K562 (cell line): ENCODE results near the gene PTPRM. TPM values are rescaled to one million over a fixed set of nuclear protein-coding genes. Genes with fewer than 3 reads are reported as not detected.

Experiments used
- ATAC-seq: fragments of 200-7000 bp; cut with Tn5 transposase; 3 replicates; pipeline ENCODE4 v1.9.1; 2020; ENCODE audit warnings: moderate library complexity
- BruUV-seq: library from RNA; stranded (reverse); fragments of 400-500 nt; replicated peaks from 2 replicates; lab custom pipeline; 2021; lab: Mats Ljungman, UMichigan
- CTCF ChIA-PET: fragments of 300-600 bp; formaldehyde crosslinking; extraction: SDS; loops from one replicate; lab custom pipeline; 2021; ENCODE audit warnings: low intra/inter-chr PET ratio; lab: Yijun Ruan, JAX
- POLR2A ChIA-PET: fragments of 300-600, 350-650 bp; sonication (Branson Sonifier 250); formaldehyde crosslinking; extraction: SDS; loops from one replicate; lab custom pipeline; 2021; ENCODE audit warnings: antibody characterized with exemption, inconsistent platforms; lab: Yijun Ruan, JAX
- DNase-seq, 4 experiments: peaks; one replicate each; pipeline versions ENCODE4 v3.0.0 to v3.0.0-alpha.2; 2011 to 2018; ENCODE audit warnings: low spot score in 3 of 4, mixed read lengths in 3 of 4; ENCODE audit errors: extremely low read depth in 1 of 4
- FAIRE-seq: peaks from 2 replicates; lab custom pipeline; 2011; peaks lifted over from hg19 to GRCh38; lab: Jason Lieb, UNC
- H2AFZ ChIP-seq: 2 replicates; pipeline ENCODE4 v1.6.0; 2011; ENCODE audit warnings: low read depth, low read length, control low read depth, inconsistent platforms
- H3K27ac ChIP-seq: fragments of 200-600 bp; 3 replicates; pipeline ENCODE4 v1.8.0; 2011; ENCODE audit warnings: low read depth, mild to moderate bottlenecking, control low read depth, inconsistent platforms, low read length, moderate library complexity, mixed read lengths; ENCODE audit errors: extremely low read depth
- H3K27me3 ChIP-seq, 2 experiments: fragments of 300-600 bp in 1 of 2; 2 replicates in 1 of 2; 3 replicates in 1 of 2; pipeline versions ENCODE4 v1.6.0 to v1.8.0; 2011; ENCODE audit warnings: inconsistent platforms in 2 of 2, low read length in 2 of 2, mild to moderate bottlenecking in 1 of 2, mixed read lengths in 1 of 2, moderate library complexity in 1 of 2; ENCODE audit not compliant: control insufficient read depth in 2 of 2, insufficient read depth in 2 of 2
- H3K36me3 ChIP-seq: fragments of 300-600 bp; 3 replicates; pipeline ENCODE4 v1.8.0; 2011; ENCODE audit warnings: mild to moderate bottlenecking, low read length, inconsistent platforms; ENCODE audit not compliant: control insufficient read depth, insufficient read depth
- H3K4me1 ChIP-seq, 2 experiments: fragments of 200-600 bp in 1 of 2; replicated peaks in 1 of 2; 2 replicates in 1 of 2; 3 replicates in 1 of 2; pipeline versions ENCODE4 v1.5.1 to v1.8.0; 2011; ENCODE audit warnings: inconsistent platforms in 2 of 2, low read length in 2 of 2, mild to moderate bottlenecking in 1 of 2, mixed read lengths in 1 of 2, moderate library complexity in 1 of 2; ENCODE audit not compliant: control insufficient read depth in 2 of 2, insufficient read depth in 2 of 2
- H3K4me2 ChIP-seq: 2 replicates; pipeline ENCODE4 v1.6.1; 2011; ENCODE audit warnings: low read length, control low read depth, inconsistent platforms, mixed read lengths; ENCODE audit not compliant: insufficient read depth
- H3K4me3 ChIP-seq: fragments of 200-600 bp; sonication (generic), shearing (Covaris generic); 2 replicates; pipeline ENCODE4 v1.5.1; 2016; ENCODE audit warnings: control low read depth, inconsistent platforms
- H3K79me2 ChIP-seq: fragments of 200-600 bp; 3 replicates; pipeline ENCODE4 v1.8.0; 2011; ENCODE audit warnings: low read length, inconsistent platforms; ENCODE audit not compliant: control insufficient read depth, insufficient read depth
- H3K9ac ChIP-seq, 2 experiments: 2 replicates each; pipeline versions ENCODE4 v1.6.0 to v1.6.1; 2011; ENCODE audit warnings: low read depth in 2 of 2, low read length in 2 of 2, control low read depth in 1 of 2, inconsistent platforms in 1 of 2, mild to moderate bottlenecking in 1 of 2, mixed read lengths in 1 of 2; ENCODE audit not compliant: insufficient read depth in 1 of 2
- H3K9me1 ChIP-seq: one replicate; pipeline ENCODE4 v1.6.0; 2011; ENCODE audit warnings: inconsistent platforms, mild to moderate bottlenecking, low read length, moderate library complexity; ENCODE audit not compliant: control insufficient read depth, insufficient read depth
- H3K9me3 ChIP-seq: replicated peaks from 2 replicates; pipeline ENCODE4 v1.5.1; 2011; ENCODE audit warnings: low read depth, low read length, inconsistent platforms; ENCODE audit not compliant: control insufficient read depth, insufficient read depth
- H4K20me1 ChIP-seq: replicated peaks from 2 replicates; pipeline ENCODE4 v1.6.1; 2011; ENCODE audit warnings: low read length, inconsistent platforms, mixed read lengths; ENCODE audit not compliant: control insufficient read depth, insufficient read depth
- ARNT ChIP-seq, 2 experiments: fragments of 450-650 bp; IDR thresholded peaks; 2 replicates each; pipeline ENCODE4 v1.6.1; 2016; ENCODE audit warnings: mild to moderate bottlenecking in 1 of 2
- CREB3 ChIP-seq: fragments of 450-650 bp; conservative IDR thresholded peaks from 2 replicates; pipeline ENCODE4 v1.6.1; 2016; ENCODE audit warnings: missing genetic modification characterization, low read depth, mild to moderate bottlenecking, missing compliant biosample characterization, moderate library complexity
- GTF2E2 ChIP-seq: fragments of 200-800 bp; sonication (Bioruptor generic); IDR thresholded peaks from 2 replicates; pipeline ENCODE4 v1.6.1; 2016; ENCODE audit warnings: missing genetic modification characterization, missing compliant biosample characterization
- MAZ ChIP-seq, 2 experiments: fragments of 450-650 bp in 1 of 2; sonication (generic) in 1 of 2; formaldehyde crosslinking; IDR thresholded peaks in 1 of 2; conservative IDR thresholded peaks in 1 of 2; 2 replicates each; pipeline versions ENCODE4 v1.4.0 to v1.5.0; 2020; ENCODE audit warnings: mild to moderate bottlenecking in 1 of 2, missing genetic modification reagents in 1 of 2
- MLX ChIP-seq, 2 experiments: fragments of 450-650 bp in 1 of 2; sonication (generic) in 1 of 2; formaldehyde crosslinking; conservative IDR thresholded peaks; 2 replicates each; pipeline versions ENCODE4 v1.4.0 to v1.8.1; 2020 to 2022; ENCODE audit warnings: mild to moderate bottlenecking in 1 of 2, missing genetic modification reagents in 1 of 2
- SMARCA4 ChIP-seq: fragments of 450-650 bp; IDR thresholded peaks from 2 replicates; pipeline ENCODE4 v1.6.1; 2016
- TAL1 ChIP-seq: fragments of 450-650 bp; IDR thresholded peaks from 2 replicates; pipeline ENCODE4 v1.6.1; 2016; ENCODE audit warnings: mild to moderate bottlenecking
- VEZF1 ChIP-seq: fragments of 200-800 bp; sonication (Bioruptor generic); IDR thresholded peaks from 2 replicates; pipeline ENCODE4 v1.6.1; 2017; ENCODE audit warnings: missing genetic modification characterization, missing compliant biosample characterization
- ZNF175 ChIP-seq: fragments of 200-800 bp; sonication (Bioruptor generic); IDR thresholded peaks from 2 replicates; pipeline ENCODE4 v1.6.1; 2016; ENCODE audit warnings: low read depth, mild to moderate bottlenecking, missing genetic modification characterization, missing compliant biosample characterization
- WGBS: fragments of 100-300 bp; shearing (Covaris generic); methylation state at CpG from one replicate; pipeline ENCODE4 v1.1.6; 2016; ENCODE audit warnings: low coverage, mixed read lengths; ENCODE audit not compliant: insufficient coverage; ENCODE audit errors: missing lambda C conversion rate; 5-methylcytosine and 5-hydroxymethylcytosine counted together
- in situ Hi-C: fragments of 300-500 bp; cut with MboI; formaldehyde crosslinking; loops from 4 replicates; pipeline ENCODE4 v1.15.0; 2018; ENCODE audit warnings: inconsistent platforms, mixed read lengths
- intact Hi-C: fragments of 100-400 bp; cut with micrococcal nuclease; formaldehyde crosslinking; loops from 2 replicates; pipeline ENCODE4 v1.14.2; 2022
- polyA plus RNA-seq, 8 experiments: library from polyadenylated mRNA; depleted of rRNA in 4 of 8; stranded (reverse) in 5 of 8; unstranded in 3 of 8; fragments of >200 nt; fragmentation: Nextera tagmentation in 2 of 8; fragmentation: Illumina TruSeq in 1 of 8; extraction: Ambion mirVana in 2 of 8; extraction: Trizol in 1 of 8; gene quantifications; 2 replicates each; pipeline versions ENCODE4 v1.2.1 to v1.2.3, GENCODE V29; 2011 to 2014; ENCODE audit warnings: inconsistent platforms in 1 of 8, missing spikeins in 1 of 8
- total RNA-seq, 7 experiments: library from RNA; depleted of rRNA in 6 of 7; stranded (reverse); fragments of >200 nt in 6 of 7; fragmentation: Illumina TruSeq in 2 of 7; extraction: Trizol in 2 of 7; gene quantifications; 2 replicates each; pipeline versions ENCODE4 v1.2.1 to v1.2.3, GENCODE V29; 2011 to 2021; ENCODE audit warnings: low replicate concordance in 1 of 7

PTPRM gene
- total and polyA plus RNA-seq, 9 of the 15 experiments (the other 6 are each of a cell fraction or from before 2014, with no cell fraction given) = 0.03 to 0.16 (median 0.08) TPM; not detected in 3

- H3K36me3 ChIP-seq = no peaks in the 10 kb centered on the region
- no peak overlapping the region for H3K4me3 ChIP-seq
- TF ChIP-seq MAZ (CRISPR knock-in tag; conservative IDR thresholded peaks at IDR 0.05 in 1 of 2, IDR thresholded peaks at IDR 0.05 in 1 of 2) (no peak), ARNT (IDR thresholded peaks at IDR 0.05) (no peak), ZNF175 (no peak), VEZF1 (CRISPR knock-in tag) (no peak)
- 3% methylated on average over 5 of the region's 5 CpGs for WGBS
- no TSS peak for BruUV-seq
- H3K79me2 ChIP-seq = no peaks in the 10 kb centered on the region
- ChIA-PET POLR2A (no interaction called here), CTCF (no interaction called here)
- no peak overlapping the region for H2AFZ ChIP-seq
- H4K20me1 ChIP-seq = no peaks in the 10 kb centered on the region
- no peaks in the 10 kb centered on the region for H3K27me3 ChIP-seq
- no peaks in the 10 kb centered on the region for H3K9me3 ChIP-seq
- no peak overlapping the region for H3K27ac ChIP-seq
- H3K4me2 ChIP-seq = no peak overlapping the region
- intact Hi-C loops (no loop called here), in situ Hi-C loops (no loop called here)
- ATAC-seq = no peak
- no peak for DNase-seq
- H3K9ac ChIP-seq = no peak overlapping the region
- FAIRE-seq = no peak
- no peaks in the 10 kb centered on the region for H3K9me1 ChIP-seq
- H3K4me1 ChIP-seq = no peaks in the 10 kb centered on the region
Measured at GRCh38 chr18:7750966-7751365, 183.8 kb downstream of the PTPRM start.

- WGBS = 0% methylated on average over 1 of the region's 1 CpG
- Histone ChIP-seq H3K79me2 (no peaks in the 10 kb centered on the region), H3K36me3 (no peaks in the 10 kb centered on the region), H4K20me1 (no peaks in the 10 kb centered on the region), H3K9ac (no peak overlapping the region), H3K27me3 (no peaks in the 10 kb centered on the region), H3K27ac (no peak overlapping the region), H3K4me1 (no peaks in the 10 kb centered on the region), H3K4me3 (no peak overlapping the region), H2AFZ (no peak overlapping the region), H3K9me1 (no peaks in the 10 kb centered on the region), H3K9me3 (no peaks in the 10 kb centered on the region), H3K4me2 (no peak overlapping the region)
- CTCF ChIA-PET = no interaction called here
- intact Hi-C loops (no loop called here), in situ Hi-C loops (no loop called here)
- BruUV-seq = no TSS peak
- DNase-seq (no peak), ATAC-seq (no peak), FAIRE-seq (no peak)
- POLR2A ChIA-PET = no interaction called here
- TF ChIP-seq MLX (CRISPR knock-in tag; conservative IDR thresholded peaks at IDR 0.05) (no peak), TAL1 (no peak), SMARCA4 (no peak), GTF2E2 (tag) (no peak), CREB3 (tag) (no peak)
Measured at GRCh38 chr18:7754258-7754657, 187.1 kb downstream of the PTPRM start.
